Stimulated activated CD4-positive, alpha-beta T cell treated with anti-CD3 and anti-CD28 coated beads, Interleukin-2, amount 100 ng/mL, for 48 hours (primary cell): Measurements from ENCODE around the gene AHCYL1.
"Not testable (repeated sequence)": the region's sequence is repeated elsewhere in the genome, so short reads cannot be mapped to it uniquely, and the experiment has no call there.

ENCODE experiments used
- DNase-seq, 2 donors: peaks; one replicate each; pipeline ENCODE4 v3.0.0-alpha.2; 2020

Gene AHCYL1

DNA sequence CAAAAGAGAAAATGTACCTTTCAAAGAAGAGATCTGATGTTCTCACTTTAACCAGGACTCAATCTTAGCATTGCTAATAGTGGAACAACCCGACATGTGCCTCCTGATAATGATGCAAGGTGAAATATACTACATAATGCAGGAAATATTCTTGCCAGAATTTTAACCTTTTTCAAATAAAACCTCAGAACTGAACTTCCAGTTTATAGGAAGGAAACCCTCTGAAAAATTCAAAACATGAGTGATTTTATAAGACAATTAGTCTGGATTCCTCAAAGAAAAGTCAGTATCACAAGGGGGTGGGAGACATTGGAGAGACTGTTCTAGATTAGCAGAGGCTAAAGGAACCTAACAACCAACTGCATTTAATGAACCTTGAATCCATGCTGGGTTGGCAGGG is 18.1 kb downstream of the AHCYL1 start:
- no peak for DNase-seq

DNA sequence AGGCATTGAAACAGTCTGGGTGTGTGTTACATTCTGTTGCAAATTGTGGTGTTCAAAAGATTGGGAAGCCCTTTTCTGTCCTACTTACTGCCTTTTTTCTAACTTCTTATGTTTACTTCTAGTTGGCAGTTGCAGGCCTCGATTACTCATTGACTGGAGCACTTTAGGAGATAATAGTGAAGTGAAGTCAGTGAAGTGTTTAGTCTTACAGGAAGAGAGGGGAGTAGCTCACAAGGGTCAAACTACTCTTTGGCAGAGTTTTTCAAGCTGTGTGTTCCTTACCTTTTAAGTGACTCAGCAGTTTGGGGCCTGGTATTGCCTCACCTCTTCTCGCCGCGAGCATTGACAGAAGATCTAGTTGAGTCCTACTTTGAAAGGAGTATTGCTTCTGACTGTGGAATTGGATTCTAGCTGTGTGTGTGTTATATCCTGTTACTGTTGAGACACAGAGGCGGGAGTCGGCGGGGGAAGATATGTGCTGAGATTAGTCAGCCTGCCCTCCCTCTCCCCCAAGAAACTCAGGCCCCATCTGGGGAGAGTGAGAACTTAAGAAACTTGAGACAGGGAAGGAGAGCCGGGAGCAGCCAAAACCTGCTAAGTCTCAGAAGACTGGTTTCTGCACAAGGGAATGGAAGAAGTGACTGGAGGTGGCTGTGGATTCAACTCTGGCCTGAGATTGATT is 19.3 kb downstream of the AHCYL1 start:
- DNase-seq = peak; percentile 15 to 19

DNA sequence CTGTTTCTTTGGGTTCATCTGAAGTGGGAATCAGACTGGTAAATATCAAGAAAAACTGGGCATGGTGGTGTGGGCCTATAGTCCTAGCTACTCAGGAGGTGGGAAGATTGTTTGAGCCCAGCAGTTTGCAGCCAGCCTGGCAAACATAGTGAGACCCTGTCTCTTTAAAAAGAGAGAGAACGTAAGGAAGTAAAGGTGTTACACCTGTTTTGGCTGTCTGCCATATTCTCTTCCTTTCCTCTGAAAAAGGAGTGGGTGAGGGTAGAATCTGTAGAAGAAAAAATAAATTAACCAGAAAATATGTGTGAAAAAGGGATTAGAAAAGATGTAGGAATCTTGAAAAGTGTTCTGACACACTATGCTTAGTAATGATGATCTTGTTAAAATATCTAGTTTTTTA is 20.0 kb downstream of the AHCYL1 start:
- no peak for DNase-seq

- DNase-seq = no peak
Observed at GRCh38 chr1:110005971-110006370, 21.4 kb downstream of the AHCYL1 start.

DNA sequence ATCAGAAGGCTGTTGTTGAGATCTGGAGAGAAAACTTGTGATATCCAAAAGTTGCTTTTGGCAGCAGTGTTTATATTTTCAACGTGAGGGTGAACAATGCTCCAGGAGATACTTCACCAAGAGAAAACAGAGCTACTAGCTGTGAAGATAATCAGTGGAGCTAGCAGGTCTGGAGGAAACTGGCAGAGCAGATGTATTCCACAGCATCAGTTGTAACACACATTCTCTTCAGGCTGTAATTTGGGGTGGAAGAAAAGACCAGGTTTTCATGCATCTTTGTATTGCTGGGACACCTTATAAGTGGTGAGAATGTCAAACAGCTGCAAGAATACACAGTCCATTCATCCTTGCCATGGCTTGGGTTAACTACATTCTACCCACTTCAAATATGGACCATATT is 22.0 kb downstream of the AHCYL1 start:
- no peak for DNase-seq

- no peak for DNase-seq
Observed at GRCh38 chr1:110007046-110007830, 22.7 kb downstream of the AHCYL1 start.

DNA sequence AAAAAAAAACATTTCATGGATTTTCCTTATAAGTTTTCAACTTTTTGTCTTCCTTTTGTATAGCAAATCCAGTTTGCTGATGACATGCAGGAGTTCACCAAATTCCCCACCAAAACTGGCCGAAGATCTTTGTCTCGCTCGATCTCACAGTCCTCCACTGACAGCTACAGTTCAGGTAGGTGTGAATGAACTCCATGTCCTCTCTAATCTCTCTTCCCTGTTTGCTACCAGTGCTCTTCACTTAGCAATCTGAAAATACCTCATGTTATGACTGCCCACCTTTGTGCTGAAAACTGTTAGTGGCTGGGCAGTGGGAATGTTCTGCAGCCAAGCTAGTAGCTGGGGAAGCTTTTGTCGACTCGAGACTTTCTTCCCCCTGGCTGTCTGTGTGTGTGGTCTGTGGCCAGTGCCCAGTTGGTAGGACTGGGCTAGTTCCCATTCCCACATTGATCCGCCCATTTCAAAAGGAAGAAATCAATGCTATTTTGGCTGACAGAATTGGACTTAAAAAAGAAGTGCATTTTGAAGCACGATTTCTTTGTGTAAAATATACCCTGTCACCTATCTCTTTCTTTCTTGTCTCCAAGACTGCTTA is 24.5 kb downstream of the AHCYL1 start:
- DNase-seq = no peak

- peak in 1 of 2 donors; percentile 19 for DNase-seq
Observed at GRCh38 chr1:110011527-110012041, 27.0 kb downstream of the AHCYL1 start.

- no peak for DNase-seq
Observed at GRCh38 chr1:110012100-110012780, 27.7 kb downstream of the AHCYL1 start.

- no peak for DNase-seq
Observed at GRCh38 chr1:110017792-110018191, 33.2 kb downstream of the AHCYL1 start.

- DNase-seq = no peak
Observed at GRCh38 chr1:110018396-110018795, 33.8 kb downstream of the AHCYL1 start.

- DNase-seq = no peak
Observed at GRCh38 chr1:110019770-110020169, 35.2 kb downstream of the AHCYL1 start.

DNA sequence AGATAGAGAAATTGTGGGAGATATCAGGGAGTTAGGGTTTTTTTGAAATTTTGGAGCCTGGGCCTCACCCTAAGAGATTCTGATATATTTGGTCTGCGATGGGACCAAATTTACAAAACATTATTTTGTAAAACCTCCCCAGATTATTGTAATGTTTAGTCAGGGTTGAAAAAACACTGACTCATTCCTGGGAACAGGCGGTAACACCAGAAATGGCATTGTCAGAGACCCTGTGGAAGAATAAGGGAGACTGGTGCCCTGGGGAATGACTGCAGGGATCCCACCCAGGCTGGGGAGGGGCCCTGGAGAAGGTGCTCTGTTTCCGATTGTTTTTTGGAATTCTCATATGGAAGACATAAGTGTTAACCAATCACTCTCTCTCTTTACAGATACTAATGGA is 36.7 kb downstream of the AHCYL1 start:
- DNase-seq = no peak

DNA sequence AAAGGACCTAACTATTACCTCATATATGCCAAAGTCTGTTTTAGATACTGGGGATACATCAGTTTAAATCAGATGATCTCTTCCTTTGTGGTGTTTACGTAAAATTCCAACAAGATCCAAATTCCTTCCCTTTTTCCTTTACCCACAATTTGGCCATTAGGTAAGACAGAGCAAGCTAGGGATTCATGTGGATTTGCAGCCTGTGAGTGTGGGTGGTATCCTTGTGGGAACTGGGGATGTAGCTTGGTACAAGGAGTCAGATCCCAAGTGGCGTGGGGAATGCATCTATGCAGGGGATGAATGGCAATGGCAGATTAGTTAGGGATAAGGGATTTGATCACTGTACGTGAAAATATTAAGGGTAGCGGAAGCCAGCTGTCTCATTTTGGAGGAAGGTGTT is 40.0 kb downstream of the AHCYL1 start:
- no peak for DNase-seq

GRCh38 chr1:110030687-110031086 is 46.1 kb downstream of the AHCYL1 start:
- DNase-seq = not testable (repeated sequence)

GRCh38 chr1:110032327-110032726 is 47.8 kb downstream of the AHCYL1 start:
- DNase-seq = no peak

DNA sequence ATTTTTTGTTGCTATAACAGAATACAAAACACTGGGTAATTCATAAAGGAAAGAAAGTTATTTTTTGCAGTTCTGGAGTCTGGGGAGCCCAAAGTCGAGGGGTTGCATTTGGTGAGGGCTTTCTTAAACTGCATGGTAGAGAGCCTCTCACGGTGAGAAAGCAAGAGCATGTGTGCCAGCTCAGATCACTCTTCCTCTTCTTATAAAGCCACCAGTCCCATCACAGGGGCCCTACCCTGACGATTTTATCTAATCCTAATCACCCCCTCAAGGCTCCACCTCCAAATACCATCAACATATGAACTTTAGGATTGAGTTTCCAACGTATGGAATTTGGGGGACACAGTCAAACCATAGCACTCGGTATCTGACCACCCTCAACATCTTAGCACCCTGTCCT is 48.9 kb downstream of the AHCYL1 start:
- no peak for DNase-seq

- DNase-seq = no peak
Observed at GRCh38 chr1:110034040-110034450, 49.5 kb downstream of the AHCYL1 start.

- DNase-seq = peak; percentile 81 to 83
Observed at GRCh38 chr1:110034451-110035235, 50.1 kb downstream of the AHCYL1 start, which contains the start of gene STRIP1. Gene STRIP1 (plus strand): TSS chr1:110034624. CDS start chr1:110034638, 14 bp downstream.

GRCh38 chr1:110035236-110035752 is 50.7 kb downstream of the AHCYL1 start:
- no peak for DNase-seq

DNA sequence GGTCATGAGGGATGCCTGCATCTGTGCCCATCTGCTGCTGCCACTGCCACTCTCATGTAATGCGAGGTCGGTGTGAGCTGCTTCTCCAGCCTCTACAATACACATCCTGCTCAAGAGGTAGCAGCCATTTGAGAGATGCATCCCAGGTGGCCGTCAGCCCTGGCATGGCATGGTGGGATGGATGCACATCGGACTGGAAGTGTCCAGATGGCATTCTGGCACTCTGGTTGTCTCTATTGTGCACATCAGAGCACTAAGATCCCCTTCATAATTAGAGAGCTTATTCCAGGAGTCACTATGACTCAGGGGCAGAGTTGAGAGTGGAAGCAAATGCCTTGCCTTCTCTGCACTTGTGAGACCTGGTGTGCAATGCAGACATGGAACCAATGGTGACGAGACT is 53.7 kb downstream of the AHCYL1 start:
- no peak for DNase-seq

DNA sequence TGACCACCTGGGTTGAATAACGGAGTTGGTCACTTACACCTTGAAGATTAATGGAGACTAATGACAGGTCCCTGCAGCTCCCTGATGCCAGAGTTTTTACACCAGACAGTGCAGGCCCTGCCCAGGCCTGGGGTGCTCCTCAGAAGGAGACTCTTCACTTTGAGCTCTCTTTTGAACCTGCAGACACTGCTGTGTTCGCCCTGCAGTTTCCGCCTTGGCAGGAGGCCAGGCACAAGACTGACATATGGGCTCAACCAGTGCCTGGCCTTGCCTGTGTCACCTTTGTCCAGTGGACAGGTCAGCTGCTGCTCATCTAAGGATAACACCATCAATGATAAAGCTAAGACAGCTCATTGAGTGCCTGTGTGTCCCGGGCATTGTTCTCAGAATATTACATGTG is 55.1 kb downstream of the AHCYL1 start:
- no peak for DNase-seq
